PFSK-1 (cell line): ENCODE results near the gene OR2A12.

Source experiments
- FOXP2 ChIP-seq: optimal IDR thresholded peaks from 2 replicates; pipeline ENCODE3; 2011; ENCODE audit warnings: borderline replicate concordance, control low read depth, inconsistent platforms; ENCODE audit not compliant: insufficient read depth; ENCODE audit errors: extremely low read length, extremely low read depth
- POLR2AphosphoS5 ChIP-seq: IDR thresholded peaks from 2 replicates; pipeline ENCODE4 v1.6.1; 2012; ENCODE audit warnings: low read depth, mild to moderate bottlenecking, control low read depth, low read length, moderate library complexity
- SIN3A ChIP-seq: IDR thresholded peaks from 2 replicates; pipeline ENCODE4 v1.6.1; 2012; ENCODE audit warnings: mild to moderate bottlenecking, low read length, moderate library complexity, borderline replicate concordance; ENCODE audit not compliant: insufficient read depth
- TAF1 ChIP-seq: IDR thresholded peaks from 2 replicates; pipeline ENCODE4 v1.6.1; 2012; ENCODE audit warnings: low read length, control low read depth, borderline replicate concordance; ENCODE audit not compliant: insufficient read depth

DNA sequence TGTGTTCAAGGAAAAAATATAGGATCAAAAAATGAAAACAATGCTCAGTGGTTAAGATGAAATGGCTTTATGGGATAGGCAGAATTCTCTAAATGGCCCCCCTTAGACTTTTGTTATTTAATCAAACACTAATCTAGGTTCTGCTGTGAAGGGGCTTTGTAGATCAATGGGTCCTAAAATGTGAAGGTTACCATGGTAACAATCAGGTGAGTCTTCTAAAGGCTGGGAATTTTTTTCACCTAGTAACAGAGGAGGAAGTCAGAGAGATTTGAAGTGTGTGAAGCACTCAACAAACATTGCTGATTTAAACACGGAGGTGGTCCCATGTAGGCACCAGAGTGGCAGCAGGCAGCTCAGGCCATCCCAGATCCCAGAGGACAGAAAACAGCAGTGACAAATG, 48.0 kb downstream of the OR2A12 start:
- TF ChIP-seq POLR2AphosphoS5: no peak
- TF ChIP-seq SIN3A: no peak
- TF ChIP-seq FOXP2: no peak
- no peak for TF ChIP-seq TAF1
